ENCODE measurements around the gene CDK14.
"Not testable (repeated sequence)": the region's sequence is repeated elsewhere in the genome, so short reads cannot be mapped to it uniquely, and the experiment has no call there.

The CDK14 gene

GRCh38 chr7:90789736-90790306, 193.7 kb downstream of the CDK14 start:
- TF ChIP-seq POLR2AphosphoS5 (IDR thresholded peaks at IDR 0.05; ENCODE audit: low read depth) (no peak), GABPA (IDR thresholded peaks at IDR 0.05; ENCODE audit: low read depth) (no peak), REST (IDR thresholded peaks at IDR 0.05; ENCODE audit: insufficient replicate concordance, low read depth) (no peak), SPI1 (IDR thresholded peaks at IDR 0.05; ENCODE audit: borderline replicate concordance, low read depth) (no peak)
- TF ChIP-seq, protein P1, sequence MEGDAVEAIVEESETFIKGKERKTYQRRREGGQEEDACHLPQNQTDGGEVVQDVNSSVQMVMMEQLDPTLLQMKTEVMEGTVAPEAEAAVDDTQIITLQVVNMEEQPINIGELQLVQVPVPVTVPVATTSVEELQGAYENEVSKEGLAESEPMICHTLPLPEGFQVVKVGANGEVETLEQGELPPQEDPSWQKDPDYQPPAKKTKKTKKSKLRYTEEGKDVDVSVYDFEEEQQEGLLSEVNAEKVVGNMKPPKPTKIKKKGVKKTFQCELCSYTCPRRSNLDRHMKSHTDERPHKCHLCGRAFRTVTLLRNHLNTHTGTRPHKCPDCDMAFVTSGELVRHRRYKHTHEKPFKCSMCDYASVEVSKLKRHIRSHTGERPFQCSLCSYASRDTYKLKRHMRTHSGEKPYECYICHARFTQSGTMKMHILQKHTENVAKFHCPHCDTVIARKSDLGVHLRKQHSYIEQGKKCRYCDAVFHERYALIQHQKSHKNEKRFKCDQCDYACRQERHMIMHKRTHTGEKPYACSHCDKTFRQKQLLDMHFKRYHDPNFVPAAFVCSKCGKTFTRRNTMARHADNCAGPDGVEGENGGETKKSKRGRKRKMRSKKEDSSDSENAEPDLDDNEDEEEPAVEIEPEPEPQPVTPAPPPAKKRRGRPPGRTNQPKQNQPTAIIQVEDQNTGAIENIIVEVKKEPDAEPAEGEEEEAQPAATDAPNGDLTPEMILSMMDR (IDR thresholded peaks at IDR 0.05; ENCODE audit: insufficient read depth, low read length), result no peak
- Histone ChIP-seq H3K4me3 (replicated peaks; ENCODE audit: insufficient read depth, low read length) (no peak overlapping the region), H3K27me3 (ENCODE audit: insufficient read depth, poor library complexity, severe bottlenecking) (no peaks in the 10 kb centered on the region), H3K27ac (replicated peaks) (no peak overlapping the region)
- no peak for DNase-seq (ENCODE audit: low read depth in 1 of 2, low spot score in 1 of 2)

DNA sequence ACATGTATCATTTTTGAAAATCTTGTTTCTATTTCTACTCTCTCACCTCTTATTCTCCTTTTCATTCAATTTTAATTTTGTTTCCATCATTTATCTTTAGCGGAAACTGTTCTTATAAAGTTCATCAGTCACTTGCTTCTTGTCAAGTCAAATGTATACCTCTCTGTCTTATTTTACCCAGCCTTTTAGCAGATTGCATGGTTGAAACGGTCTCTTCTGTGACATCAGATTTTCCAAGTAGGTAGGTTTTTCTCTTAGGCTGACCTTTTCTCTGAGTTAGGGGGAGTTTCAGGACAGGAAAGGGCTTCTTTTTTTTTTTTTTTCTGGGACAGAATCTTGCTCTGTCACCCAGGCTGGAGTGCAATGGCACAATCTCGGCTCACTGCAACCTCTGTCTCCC, 195.5 kb downstream of the CDK14 start:
- no peak for DNase-seq (ENCODE audit: low read depth in 1 of 2, low spot score in 1 of 2)
- H3K27me3 ChIP-seq (ENCODE audit: insufficient read depth, poor library complexity, severe bottlenecking), result no peaks in the 10 kb centered on the region
- TF ChIP-seq REST (IDR thresholded peaks at IDR 0.05; ENCODE audit: insufficient replicate concordance, low read depth) (no peak), POLR2AphosphoS5 (IDR thresholded peaks at IDR 0.05; ENCODE audit: low read depth) (no peak), SPI1 (IDR thresholded peaks at IDR 0.05; ENCODE audit: borderline replicate concordance, low read depth) (no peak), GABPA (IDR thresholded peaks at IDR 0.05; ENCODE audit: low read depth) (no peak)
- TF ChIP-seq, protein P1 (IDR thresholded peaks at IDR 0.05; ENCODE audit: insufficient read depth, low read length), result no peak
- H3K4me3 ChIP-seq (replicated peaks; ENCODE audit: insufficient read depth, low read length), result no peak overlapping the region
- no peak overlapping the region for H3K27ac ChIP-seq (replicated peaks)

DNA sequence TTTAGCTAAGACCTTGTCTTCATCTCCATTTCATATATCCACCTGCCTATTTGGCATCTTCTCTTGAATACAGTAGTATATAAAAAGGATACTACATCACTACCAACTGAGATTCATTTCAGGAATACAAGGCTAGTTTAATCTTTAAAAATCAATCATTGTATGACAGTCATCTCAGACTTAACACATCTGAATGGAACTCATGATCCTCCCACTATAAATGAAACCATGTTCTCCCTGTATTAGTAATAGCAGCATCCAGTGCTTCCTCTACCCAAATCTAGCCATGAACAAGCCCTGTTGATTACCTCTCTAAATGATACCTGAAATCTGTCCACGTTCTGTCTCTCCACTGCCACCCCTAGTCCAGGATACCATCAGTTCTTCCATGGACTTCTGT, 196.2 kb downstream of the CDK14 start:
- no peak for DNase-seq (ENCODE audit: low read depth in 1 of 2, low spot score in 1 of 2)
- H3K27ac ChIP-seq (replicated peaks), result no peak overlapping the region
- no peak for TF ChIP-seq GABPA (IDR thresholded peaks at IDR 0.05; ENCODE audit: low read depth)
- TF ChIP-seq SPI1 (IDR thresholded peaks at IDR 0.05; ENCODE audit: borderline replicate concordance, low read depth), result no peak
- TF ChIP-seq REST (IDR thresholded peaks at IDR 0.05; ENCODE audit: insufficient replicate concordance, low read depth), result no peak

DNA sequence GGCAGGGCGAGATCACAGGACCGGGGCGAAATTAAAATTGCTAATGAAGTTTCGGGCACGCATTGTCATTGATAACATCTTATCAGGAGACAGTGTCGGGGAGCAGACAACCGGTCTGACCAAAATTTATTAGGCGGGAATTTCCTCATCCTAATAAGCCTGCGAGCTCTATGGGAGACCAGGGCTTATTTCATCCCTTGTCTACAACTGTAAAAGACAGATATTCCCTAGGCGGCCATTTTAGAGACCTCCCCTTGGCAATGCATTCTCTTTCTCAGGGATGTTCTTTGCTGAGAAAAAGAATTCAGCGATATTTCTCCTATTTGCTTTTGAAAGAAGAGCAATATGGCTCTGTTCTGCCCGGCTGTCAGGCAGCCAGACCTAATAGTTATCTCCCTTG, 198.1 kb downstream of the CDK14 start:
- not testable (repeated sequence) for H3K4me3 ChIP-seq (replicated peaks; ENCODE audit: insufficient read depth, low read length); H3K27me3 ChIP-seq (ENCODE audit: insufficient read depth, poor library complexity, severe bottlenecking); DNase-seq (ENCODE audit: low read depth in 1 of 2, low spot score in 1 of 2); H3K27ac ChIP-seq (replicated peaks)

More for the DNA sequence above, 196.2 kb downstream of the CDK14 start:
- Histone ChIP-seq H3K4me3 (replicated peaks; ENCODE audit: insufficient read depth, low read length) (no peak overlapping the region), H3K27me3 (ENCODE audit: insufficient read depth, poor library complexity, severe bottlenecking) (no peaks in the 10 kb centered on the region)
